Panc1 (cell line): ENCODE results near the gene NDOR1. TPM values are rescaled to one million over a fixed set of nuclear protein-coding genes. Genes with fewer than 3 reads are reported as not detected.

ENCODE experiments used
- ATAC-seq: fragments of 200-7000 bp; cut with Tn5 transposase; 2 replicates; pipeline ENCODE4 v1.9.1; 2020; ENCODE audit warnings: mild to moderate bottlenecking, moderate library complexity
- BruUV-seq: library from RNA; stranded (reverse); fragments of 400-500 nt; replicated peaks from 2 replicates; lab custom pipeline; 2021; lab: Mats Ljungman, UMichigan
- CTCF ChIA-PET: fragments of 300-600 bp; sonication (Branson Sonifier 250); formaldehyde crosslinking; loops from one replicate; lab custom pipeline; 2022; ENCODE audit warnings: antibody characterized with exemption; lab: Charles Lee
- POLR2A ChIA-PET: fragments of 300-600 bp; sonication (Branson Sonifier 250); formaldehyde crosslinking; loops from one replicate; lab custom pipeline; 2022; ENCODE audit warnings: antibody characterized with exemption; lab: Charles Lee
- DNase-seq: peaks from one replicate; pipeline ENCODE4 v3.0.0-alpha.2; 2010; ENCODE audit warnings: low read depth, low spot score
- H3K27ac ChIP-seq: 2 replicates; pipeline ENCODE4 v1.5.1; 2011; ENCODE audit warnings: mild to moderate bottlenecking, low read length, inconsistent platforms
- H3K27me3 ChIP-seq: fragments of 200-500 bp; sonication (Bioruptor generic); 2 replicates; pipeline ENCODE4 v1.6.0; 2014; ENCODE audit warnings: low read length, inconsistent platforms; ENCODE audit not compliant: control insufficient read depth, insufficient read depth
- H3K36me3 ChIP-seq: fragments of 200-500 bp; sonication (Bioruptor generic); 2 replicates; pipeline ENCODE4 v1.5.1; 2014; ENCODE audit warnings: inconsistent platforms, mild to moderate bottlenecking, low read length, moderate library complexity; ENCODE audit not compliant: control insufficient read depth, insufficient read depth
- H3K4me1 ChIP-seq: 2 replicates; pipeline ENCODE4 v1.5.1; 2011; ENCODE audit warnings: inconsistent platforms, mild to moderate bottlenecking, low read length, moderate library complexity; ENCODE audit not compliant: control insufficient read depth, insufficient read depth
- H3K4me3 ChIP-seq, 2 experiments: 2 replicates each; pipeline ENCODE4 v1.5.1; 2011 to 2012; ENCODE audit warnings: low read depth in 2 of 2, low read length in 2 of 2, mild to moderate bottlenecking in 2 of 2, inconsistent platforms in 1 of 2, moderate library complexity in 1 of 2
- H3K9me3 ChIP-seq: fragments of 200-500 bp; sonication (Bioruptor generic); 2 replicates; pipeline ENCODE4 v1.5.1; 2014; ENCODE audit warnings: low read depth, mild to moderate bottlenecking, inconsistent platforms, low read length, moderate library complexity; ENCODE audit not compliant: control insufficient read depth, insufficient read depth
- CTCF ChIP-seq: fragments of 450-650 bp; IDR thresholded peaks from 2 replicates; pipeline ENCODE4 v1.5.1; 2017; ENCODE audit warnings: mild to moderate bottlenecking
- POLR2AphosphoS5 ChIP-seq: IDR thresholded peaks from 2 replicates; pipeline ENCODE4 v1.6.1; 2012; ENCODE audit warnings: mild to moderate bottlenecking, low read depth, low read length, moderate library complexity
- REST ChIP-seq, 2 experiments: IDR thresholded peaks; 2 replicates each; pipeline ENCODE4 v1.6.1; 2011 to 2012; ENCODE audit warnings: low read depth in 2 of 2, control low read depth in 1 of 2, low read length in 1 of 2, mild to moderate bottlenecking in 1 of 2, moderate library complexity in 1 of 2; ENCODE audit not compliant: insufficient read depth in 1 of 2
- SIN3A ChIP-seq: IDR thresholded peaks from 2 replicates; pipeline ENCODE4 v1.6.1; 2012; ENCODE audit warnings: low read depth, mild to moderate bottlenecking, low read length, moderate library complexity, borderline replicate concordance; ENCODE audit not compliant: insufficient read depth
- TCF7L2 ChIP-seq: IDR thresholded peaks from 2 replicates; pipeline ENCODE4 v1.6.1; 2011; ENCODE audit warnings: mild to moderate bottlenecking, low read depth, low read length, inconsistent platforms
- in situ Hi-C: cut with HindIII; loops from 2 replicates; pipeline ENCODE4 v1.10.0; 2016; ENCODE audit warnings: low sequenced_read_pairs, low pct_unique_long_range_greater_than_20kb
- intact Hi-C: fragments of 100-400 bp; cut with micrococcal nuclease; formaldehyde crosslinking; loops from one replicate; pipeline ENCODE4 v1.10.0; 2022; ENCODE audit not compliant: unreplicated experiment
- total RNA-seq: library from RNA; stranded (reverse); gene quantifications from one replicate; pipeline ENCODE4 v1.2.1, GENCODE V29; 2021; ENCODE audit not compliant: unreplicated experiment

The NDOR1 gene
- total RNA-seq, 1 experiment from 2014 or later: 15.6 TPM

- BruUV-seq: no TSS peak
- ChIA-PET CTCF (no interaction called here), POLR2A (no interaction called here)
- DNase-seq: no peak
- no peak for ATAC-seq
- H3K27me3 ChIP-seq: no peaks in the 10 kb centered on the region
- no peak for TF ChIP-seq CTCF
- TF ChIP-seq TCF7L2: no peak
- TF ChIP-seq POLR2AphosphoS5: no peak
- no peak for TF ChIP-seq REST (IDR thresholded peaks at IDR 0.05; ENCODE audit: insufficient read depth in 1 of 2, low read depth in 2 of 2, low read length in 1 of 2)
- no peak for TF ChIP-seq SIN3A
- H3K9me3 ChIP-seq: no peaks in the 10 kb centered on the region
- in situ Hi-C loops (no loop called here), intact Hi-C loops (no loop called here)
- H3K27ac ChIP-seq: no peak overlapping the region
- H3K36me3 ChIP-seq: no peaks in the 10 kb centered on the region
- H3K4me3 ChIP-seq: no peak overlapping the region
- 0 out of 2 replicates have a peak, but pooled peaks cover 4% of the 10 kb centered on the region for H3K4me1 ChIP-seq
Measured at GRCh38 chr9:137163805-137164204, 41.7 kb upstream of the NDOR1 start.

GRCh38 chr9:137164370-137165249 is 40.9 kb upstream of the NDOR1 start:
- Histone ChIP-seq H3K27me3 (no peaks in the 10 kb centered on the region), H3K36me3 (no peaks in the 10 kb centered on the region), H3K4me3 (no peak overlapping the region), H3K9me3 (no peaks in the 10 kb centered on the region), H3K27ac (no peak overlapping the region), H3K4me1 (0 out of 2 replicates have a peak, but pooled peaks cover 1% of the 10 kb centered on the region)
- ATAC-seq (no peak), DNase-seq (no peak)
- CTCF ChIA-PET: no interaction called here
- POLR2A ChIA-PET: no interaction called here
- intact Hi-C loops: no loop called here
- no TSS peak for BruUV-seq
- in situ Hi-C loops: no loop called here
- TF ChIP-seq TCF7L2 (no peak), CTCF (no peak), POLR2AphosphoS5 (no peak)
